SIG-M5 (cell line): ENCODE data around the gene CFB.

ENCODE experiments used
- DNase-seq: peaks from one replicate; lab custom pipeline; 2025; lab: John Stamatoyannopoulos, UW

The CFB gene

DNA sequence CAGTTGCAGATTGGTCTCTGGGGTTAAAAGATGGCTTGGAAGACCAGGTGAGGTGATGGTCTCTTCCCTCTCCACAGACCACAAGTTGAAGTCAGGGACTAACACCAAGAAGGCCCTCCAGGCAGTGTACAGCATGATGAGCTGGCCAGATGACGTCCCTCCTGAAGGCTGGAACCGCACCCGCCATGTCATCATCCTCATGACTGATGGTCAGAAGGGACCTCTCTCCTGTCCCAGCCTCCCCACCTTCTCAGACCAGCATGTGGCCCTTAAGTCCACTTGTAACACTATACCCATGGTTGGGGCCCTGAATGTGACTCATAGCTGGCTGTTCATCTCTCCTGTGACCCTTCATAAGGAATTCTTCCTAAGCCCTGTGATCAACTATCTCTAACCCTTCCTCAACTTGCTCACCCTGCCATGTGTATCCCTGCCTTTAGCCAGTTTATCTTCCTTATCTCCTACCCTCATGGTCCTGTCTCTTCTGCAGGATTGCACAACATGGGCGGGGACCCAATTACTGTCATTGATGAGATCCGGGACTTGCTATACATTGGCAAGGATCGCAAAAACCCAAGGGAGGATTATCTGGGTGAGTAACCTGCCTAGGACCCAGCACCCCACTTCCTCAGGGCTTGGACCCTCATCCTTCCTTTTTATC lies 3.0 kb downstream of the CFB start:
- DNase-seq, result no peak

- DNase-seq, result no peak
Observed at GRCh38 chr6:31949926-31950548, 4.1 kb downstream of the CFB start.

DNA sequence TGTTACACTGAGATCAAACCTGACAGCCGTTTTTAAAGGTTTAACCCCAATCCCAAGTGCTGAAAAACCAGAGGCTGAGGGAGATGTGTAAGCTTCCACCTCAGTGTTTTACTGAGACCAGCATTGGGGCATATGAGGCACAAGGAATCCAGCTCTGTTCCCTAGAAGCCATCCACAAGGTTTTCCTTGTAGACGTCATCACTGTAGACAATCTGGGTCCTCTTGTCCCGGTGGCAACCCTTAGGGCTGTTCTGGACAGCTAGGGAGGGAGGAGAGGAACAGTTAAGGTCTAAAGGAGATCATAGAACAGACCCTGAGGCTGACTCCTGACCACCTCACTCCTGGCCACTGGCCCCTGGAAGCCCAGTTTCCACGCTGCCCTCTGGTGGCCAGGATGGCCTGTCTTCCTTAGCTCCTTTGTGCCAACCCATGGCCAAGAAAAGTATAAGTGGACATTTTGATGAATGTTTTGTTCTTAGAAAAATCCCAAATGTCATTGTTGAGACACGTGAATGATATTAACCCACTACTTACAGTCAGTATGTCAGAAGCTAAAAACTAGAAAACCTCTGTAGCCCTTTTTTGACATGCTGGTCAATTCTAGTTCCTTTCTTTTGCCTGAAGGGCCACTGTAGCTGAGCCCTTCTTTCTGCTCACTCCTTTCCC lies 6.4 kb downstream of the CFB start:
- DNase-seq, result no peak

DNA sequence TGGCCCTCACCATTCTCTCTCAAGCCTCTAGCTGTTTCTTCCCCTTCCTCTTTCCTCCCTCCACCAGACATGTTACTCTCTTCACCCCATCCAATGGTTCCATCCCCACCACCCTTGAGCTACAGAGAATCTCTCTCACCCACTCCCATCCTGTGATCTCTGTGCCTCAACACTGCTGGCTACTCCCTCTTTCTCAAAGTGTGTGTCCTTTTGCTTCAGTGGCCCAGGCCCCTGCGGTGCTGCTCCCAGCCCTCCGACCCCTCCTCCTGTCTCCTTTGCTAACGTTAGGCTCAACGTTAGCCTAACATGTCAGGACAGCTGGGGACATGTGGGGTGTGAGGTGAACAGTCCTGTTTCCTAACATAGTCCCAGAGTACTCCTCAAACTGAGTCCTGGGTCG lies 7.0 kb downstream of the CFB start:
- DNase-seq, result no peak

GRCh38 chr6:31954511-31954910 lies 8.6 kb downstream of the CFB start:
- DNase-seq, result no peak

DNA sequence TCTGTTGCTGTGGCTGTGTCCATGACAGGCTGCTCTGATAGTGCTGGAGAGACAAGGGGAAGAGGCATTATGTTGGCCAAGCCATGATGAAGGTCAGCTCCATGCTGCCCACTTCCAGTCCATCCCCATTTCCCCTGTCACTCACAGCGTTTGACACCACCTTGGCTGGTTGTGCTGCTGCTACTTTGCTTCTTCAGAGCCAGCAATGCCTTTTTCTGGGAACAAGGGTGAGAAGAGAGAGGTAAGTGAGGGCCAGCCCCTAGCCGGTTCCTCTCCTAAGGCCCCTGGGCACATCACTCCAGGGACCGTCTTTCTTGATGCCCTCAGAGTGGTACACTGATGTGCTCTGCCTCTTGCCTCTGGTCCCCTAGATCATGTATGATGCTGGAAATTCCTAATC lies 10.9 kb downstream of the CFB start:
- DNase-seq, result no peak

GRCh38 chr6:31958412-31958740 lies 12.5 kb downstream of the CFB start:
- no peak for DNase-seq

GRCh38 chr6:31958741-31959739 lies 13.1 kb downstream of the CFB start, which contains the start of the genes NELFE and SKIC2:
NELFE (minus strand) TSS chr6:31958971; CDS start chr6:31958446, 525 bp downstream.
SKIC2 (plus strand) TSS chr6:31959175; CDS start chr6:31959193, 18 bp downstream.
- DNase-seq, result peak; percentile 64

DNA sequence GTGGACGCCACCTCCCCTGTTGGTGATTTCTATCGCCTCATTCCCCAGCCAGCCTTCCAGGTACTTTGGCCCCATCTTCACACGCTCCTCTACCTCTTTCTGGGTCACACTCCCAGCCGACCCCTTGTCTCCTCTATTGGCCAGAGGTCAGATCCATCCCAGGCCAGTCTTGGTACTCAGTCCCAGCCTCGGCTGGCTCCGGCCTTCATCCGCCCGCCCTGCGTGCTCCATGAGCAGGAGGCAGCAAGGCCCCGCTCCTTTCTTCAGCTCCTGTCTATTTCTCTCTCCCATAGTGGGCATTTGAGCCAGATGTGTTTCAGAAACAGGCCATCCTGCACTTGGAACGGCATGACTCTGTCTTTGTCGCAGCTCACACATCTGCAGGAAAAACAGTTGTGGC lies 15.7 kb downstream of the CFB start:
- DNase-seq, result no peak

- no peak for DNase-seq
Observed at GRCh38 chr6:31963921-31964320, 18.0 kb downstream of the CFB start.

DNA sequence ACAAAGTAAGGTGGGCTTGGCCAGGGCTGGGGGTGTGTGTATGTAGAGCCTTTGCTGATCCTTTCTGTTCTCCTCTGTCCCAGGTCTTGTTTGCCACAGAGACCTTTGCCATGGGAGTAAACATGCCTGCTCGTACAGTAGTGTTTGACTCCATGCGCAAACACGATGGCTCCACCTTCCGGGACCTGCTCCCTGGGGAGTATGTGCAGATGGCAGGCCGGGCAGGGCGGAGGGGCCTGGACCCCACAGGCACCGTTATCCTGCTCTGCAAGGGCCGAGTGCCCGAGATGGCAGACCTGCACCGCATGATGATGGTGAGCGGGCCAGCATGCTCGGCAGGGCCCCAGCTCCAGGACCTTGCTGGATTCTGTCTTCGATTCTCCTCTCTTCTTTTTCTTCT lies 19.8 kb downstream of the CFB start:
- no peak for DNase-seq

DNA sequence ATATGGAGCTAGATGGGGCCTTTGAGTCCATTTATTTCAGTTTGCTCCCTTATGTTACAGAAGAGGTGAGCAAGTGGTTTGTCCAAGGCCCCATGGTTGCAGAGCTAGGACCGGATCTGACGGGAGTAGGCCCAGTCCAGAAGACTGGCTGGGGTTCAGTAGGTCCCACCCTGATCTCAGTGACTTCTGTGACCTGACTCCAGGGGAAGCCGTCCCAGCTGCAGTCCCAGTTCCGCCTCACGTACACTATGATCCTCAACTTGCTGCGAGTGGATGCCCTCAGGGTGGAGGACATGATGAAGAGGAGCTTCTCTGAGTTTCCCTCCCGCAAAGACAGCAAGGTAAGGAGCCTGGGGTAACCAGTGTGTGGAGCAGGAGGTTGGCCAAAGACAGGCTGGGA lies 20.6 kb downstream of the CFB start:
- no peak for DNase-seq

DNA sequence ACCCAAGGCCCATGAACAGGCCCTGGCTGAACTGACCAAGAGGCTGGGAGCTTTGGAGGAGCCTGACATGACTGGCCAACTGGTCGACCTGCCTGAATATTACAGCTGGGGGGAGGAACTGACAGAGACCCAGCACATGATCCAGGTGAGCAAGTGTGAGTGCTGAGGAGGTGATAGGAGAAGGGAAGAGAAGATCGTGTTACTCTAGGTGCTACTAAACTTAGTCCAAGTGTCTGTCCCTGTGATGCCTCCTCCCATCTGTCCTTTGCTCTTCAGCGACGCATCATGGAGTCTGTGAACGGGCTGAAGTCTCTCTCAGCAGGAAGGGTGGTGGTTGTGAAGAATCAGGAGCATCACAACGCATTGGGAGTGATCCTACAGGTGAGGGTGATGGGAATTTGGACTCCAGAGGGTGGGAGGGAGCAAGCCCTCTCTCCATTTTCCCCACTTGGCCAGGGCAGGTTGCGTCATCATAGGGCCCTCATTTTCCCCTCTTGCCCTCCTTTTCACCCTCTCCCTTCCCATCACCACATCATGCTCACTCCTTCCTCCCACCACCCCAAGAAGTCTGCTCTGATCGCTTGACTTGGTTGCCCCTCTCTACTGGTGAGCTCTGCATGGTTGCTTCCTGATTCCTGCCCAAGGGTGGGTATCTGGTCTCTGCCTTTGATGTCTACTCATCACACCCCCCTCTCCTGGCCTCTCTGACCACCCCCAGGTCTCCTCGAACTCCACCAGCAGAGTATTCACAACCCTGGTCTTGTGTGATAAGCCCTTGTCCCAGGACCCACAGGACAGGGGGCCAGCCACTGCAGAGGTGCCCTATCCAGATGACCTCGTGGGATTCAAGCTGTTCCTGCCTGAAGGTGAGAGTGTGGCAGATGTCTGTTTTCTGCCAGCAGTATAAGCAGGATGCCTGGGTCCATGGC lies 21.4 kb downstream of the CFB start:
- no peak for DNase-seq

DNA sequence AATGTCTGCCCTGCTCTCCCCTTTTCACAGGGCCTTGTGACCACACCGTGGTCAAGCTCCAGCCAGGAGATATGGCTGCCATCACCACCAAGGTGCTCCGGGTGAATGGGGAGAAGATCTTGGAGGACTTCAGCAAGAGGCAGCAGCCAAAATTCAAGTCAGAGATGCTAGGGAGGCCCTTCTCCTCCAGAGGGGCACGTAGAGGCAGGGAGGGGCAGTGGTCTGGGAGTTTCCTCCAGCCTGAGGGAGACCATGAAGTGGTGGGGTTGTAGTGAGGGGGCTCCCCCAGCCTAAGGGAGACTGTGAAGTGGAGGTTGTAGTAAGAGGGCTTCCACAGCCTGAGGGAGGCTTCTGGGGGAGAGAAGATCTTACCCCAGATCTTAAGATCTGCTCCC lies 22.0 kb downstream of the CFB start:
- no peak for DNase-seq

DNA sequence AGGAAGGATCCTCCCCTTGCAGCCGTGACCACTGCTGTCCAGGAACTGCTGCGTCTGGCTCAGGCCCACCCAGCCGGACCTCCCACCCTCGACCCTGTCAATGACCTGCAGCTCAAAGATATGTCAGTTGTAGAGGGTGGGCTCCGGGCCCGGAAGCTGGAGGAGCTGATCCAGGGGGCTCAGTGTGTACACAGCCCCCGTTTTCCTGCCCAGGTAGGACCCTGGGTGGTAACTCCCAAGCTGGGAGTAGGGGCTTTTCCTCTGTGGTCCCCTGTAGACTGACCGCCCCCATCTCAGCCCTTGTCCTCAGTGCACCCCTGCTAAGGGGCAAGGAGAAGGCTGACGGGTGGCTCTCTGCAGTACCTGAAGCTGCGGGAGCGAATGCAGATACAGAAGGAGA lies 22.4 kb downstream of the CFB start:
- DNase-seq, result no peak

- no peak for DNase-seq
Observed at GRCh38 chr6:31968791-31969711, 23.2 kb downstream of the CFB start.

GRCh38 chr6:31969712-31970603 lies 24.1 kb downstream of the CFB start:
- DNase-seq, result no peak

DNA sequence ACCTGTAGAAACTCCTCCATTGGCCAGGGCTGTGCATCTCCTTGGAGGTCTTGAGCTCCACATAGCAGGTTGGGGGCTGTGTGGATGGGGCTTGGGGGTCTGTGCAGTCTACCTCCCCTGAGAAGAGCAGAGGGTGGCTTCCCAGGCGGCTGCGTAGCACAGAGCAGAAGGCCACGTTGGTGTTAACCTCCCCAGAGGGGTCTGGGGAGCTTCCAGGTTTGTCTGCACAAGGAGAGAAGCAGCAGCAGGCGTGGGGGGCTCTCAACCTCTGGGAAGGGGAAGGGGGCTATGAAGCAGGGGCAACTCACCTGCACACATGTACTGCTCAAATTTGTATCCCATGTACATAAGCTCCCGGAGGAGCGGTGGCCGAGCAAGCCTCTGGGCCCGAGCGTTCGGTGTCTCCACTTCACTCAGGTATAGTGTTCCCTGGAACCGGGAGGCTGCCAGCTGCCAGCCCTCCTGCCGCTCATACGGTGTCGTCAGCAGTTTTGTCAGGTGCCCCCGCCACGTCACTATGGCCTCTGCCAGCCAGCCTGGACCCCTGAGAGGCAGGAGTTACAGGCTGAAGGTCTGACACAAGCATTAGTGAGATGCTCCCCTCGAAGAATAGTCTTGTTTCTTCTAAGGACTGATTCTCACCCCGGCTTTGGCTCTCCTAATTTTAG lies 24.8 kb downstream of the CFB start:
- no peak for DNase-seq
